Osteocyte (in vitro differentiated cells): ENCODE measurements around the gene CCDC136. TPM values are rescaled to one million over a fixed set of nuclear protein-coding genes. Genes with fewer than 3 reads are reported as not detected.

Experiments used
- DNase-seq: peaks from one replicate; pipeline ENCODE4 v3.0.0; 2021; ENCODE audit warnings: mixed read lengths; ENCODE audit not compliant: unreplicated experiment; ENCODE audit errors: extremely low spot score
- H3K27ac Mint-ChIP-seq: one replicate; pipeline ENCODE4 v1.8.0; 2021; ENCODE audit warnings: mild to moderate bottlenecking, mixed read lengths; ENCODE audit not compliant: unreplicated experiment
- H3K27me3 Mint-ChIP-seq: one replicate; pipeline ENCODE4 v1.8.0; 2021; ENCODE audit warnings: mixed read lengths; ENCODE audit not compliant: unreplicated experiment
- H3K36me3 Mint-ChIP-seq: one replicate; pipeline ENCODE4 v1.8.0; 2021; ENCODE audit warnings: mixed read lengths; ENCODE audit not compliant: unreplicated experiment
- H3K4me1 Mint-ChIP-seq: one replicate; pipeline ENCODE4 v1.8.0; 2021; ENCODE audit warnings: mixed read lengths; ENCODE audit not compliant: unreplicated experiment
- H3K4me3 Mint-ChIP-seq: one replicate; pipeline ENCODE4 v1.8.0; 2021; ENCODE audit warnings: mild to moderate bottlenecking, moderate library complexity, mixed read lengths; ENCODE audit not compliant: unreplicated experiment
- H3K9me3 Mint-ChIP-seq: one replicate; pipeline ENCODE4 v1.8.0; 2021; ENCODE audit warnings: mixed read lengths; ENCODE audit not compliant: unreplicated experiment
- total RNA-seq: library from RNA; stranded (reverse); gene quantifications from 2 replicates; pipeline ENCODE4 v1.2.1, GENCODE V29; 2021
- TF ChIP-seq, protein P1 (sequence below): fragments of 200-600 bp; sonication (generic); IDR thresholded peaks from 2 replicates; pipeline ENCODE4 v1.5.0; 2021; ENCODE audit warnings: antibody characterized with exemption, mild to moderate bottlenecking, moderate library complexity

The CCDC136 gene
- total RNA-seq, 1 donor from 2014 or later: 13.3 TPM

- Mint-ChIP-seq H3K27ac (peak overlapping the region; percentile 69), H3K27me3 (no peaks in the 10 kb centered on the region), H3K36me3 (peaks cover 47% of the 10 kb centered on the region), H3K4me1 (peaks cover 39% of the 10 kb centered on the region), H3K4me3 (no peak overlapping the region), H3K9me3 (no peaks in the 10 kb centered on the region)
- DNase-seq: no peak
- TF ChIP-seq, protein P1, sequence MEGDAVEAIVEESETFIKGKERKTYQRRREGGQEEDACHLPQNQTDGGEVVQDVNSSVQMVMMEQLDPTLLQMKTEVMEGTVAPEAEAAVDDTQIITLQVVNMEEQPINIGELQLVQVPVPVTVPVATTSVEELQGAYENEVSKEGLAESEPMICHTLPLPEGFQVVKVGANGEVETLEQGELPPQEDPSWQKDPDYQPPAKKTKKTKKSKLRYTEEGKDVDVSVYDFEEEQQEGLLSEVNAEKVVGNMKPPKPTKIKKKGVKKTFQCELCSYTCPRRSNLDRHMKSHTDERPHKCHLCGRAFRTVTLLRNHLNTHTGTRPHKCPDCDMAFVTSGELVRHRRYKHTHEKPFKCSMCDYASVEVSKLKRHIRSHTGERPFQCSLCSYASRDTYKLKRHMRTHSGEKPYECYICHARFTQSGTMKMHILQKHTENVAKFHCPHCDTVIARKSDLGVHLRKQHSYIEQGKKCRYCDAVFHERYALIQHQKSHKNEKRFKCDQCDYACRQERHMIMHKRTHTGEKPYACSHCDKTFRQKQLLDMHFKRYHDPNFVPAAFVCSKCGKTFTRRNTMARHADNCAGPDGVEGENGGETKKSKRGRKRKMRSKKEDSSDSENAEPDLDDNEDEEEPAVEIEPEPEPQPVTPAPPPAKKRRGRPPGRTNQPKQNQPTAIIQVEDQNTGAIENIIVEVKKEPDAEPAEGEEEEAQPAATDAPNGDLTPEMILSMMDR: no peak
Observed at GRCh38 chr7:128757203-128757602, 34.6 kb upstream of the CCDC136 start.

GRCh38 chr7:128758553-128758952, 33.2 kb upstream of the CCDC136 start:
- peak overlapping the region; percentile 32 for H3K27ac Mint-ChIP-seq
- H3K27me3 Mint-ChIP-seq: no peaks in the 10 kb centered on the region
- TF ChIP-seq, protein P1: no peak
- H3K4me3 Mint-ChIP-seq: no peak overlapping the region
- DNase-seq: no peak
- peaks cover 42% of the 10 kb centered on the region for H3K36me3 Mint-ChIP-seq
- no peaks in the 10 kb centered on the region for H3K9me3 Mint-ChIP-seq
- peaks cover 39% of the 10 kb centered on the region for H3K4me1 Mint-ChIP-seq

- Mint-ChIP-seq H3K27me3 (no peaks in the 10 kb centered on the region), H3K4me1 (peaks cover 36% of the 10 kb centered on the region), H3K36me3 (peaks cover 42% of the 10 kb centered on the region), H3K9me3 (no peaks in the 10 kb centered on the region), H3K27ac (no peak overlapping the region), H3K4me3 (no peak overlapping the region)
- TF ChIP-seq, protein P1: no peak
- no peak for DNase-seq
Observed at GRCh38 chr7:128759242-128759641, 32.5 kb upstream of the CCDC136 start.

- no peaks in the 10 kb centered on the region for H3K9me3 Mint-ChIP-seq
- no peak overlapping the region for H3K4me3 Mint-ChIP-seq
- H3K27me3 Mint-ChIP-seq: no peaks in the 10 kb centered on the region
- H3K27ac Mint-ChIP-seq: no peak overlapping the region
- H3K4me1 Mint-ChIP-seq: peaks cover 3% of the 10 kb centered on the region
- TF ChIP-seq, protein P1: no peak
- H3K36me3 Mint-ChIP-seq: peaks cover 45% of the 10 kb centered on the region
- DNase-seq: no peak
Observed at GRCh38 chr7:128763541-128763940, 28.2 kb upstream of the CCDC136 start.

DNA sequence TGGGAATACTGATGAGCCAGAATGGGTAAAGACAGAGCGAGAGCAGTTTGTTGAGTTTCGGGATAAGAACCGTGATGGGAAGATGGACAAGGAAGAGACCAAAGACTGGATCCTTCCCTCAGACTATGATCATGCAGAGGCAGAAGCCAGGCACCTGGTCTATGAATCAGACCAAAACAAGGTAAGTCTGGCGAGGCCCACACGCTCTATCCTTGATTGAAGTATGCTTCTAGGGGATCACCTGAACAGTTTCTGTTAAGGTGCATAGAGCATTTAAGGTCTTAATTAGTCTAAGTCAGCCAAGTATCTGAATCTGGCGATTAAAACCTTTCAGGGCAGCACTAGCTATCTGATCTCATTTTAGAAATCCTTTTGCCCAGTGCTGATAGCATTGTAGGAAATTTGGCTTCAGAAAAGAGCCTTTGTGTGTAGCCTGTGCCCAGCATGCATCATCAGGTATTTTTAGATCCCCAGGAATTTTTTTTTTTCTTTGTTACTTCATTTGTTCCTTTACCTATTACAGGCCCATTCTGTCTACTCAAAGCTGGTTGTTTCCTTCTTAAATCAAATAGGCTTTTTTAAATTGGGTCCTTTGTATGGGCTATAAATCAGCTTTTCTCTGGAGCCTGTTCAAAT, 24.2 kb upstream of the CCDC136 start:
- no peaks in the 10 kb centered on the region for H3K27me3 Mint-ChIP-seq
- TF ChIP-seq, protein P1: no peak
- no peaks in the 10 kb centered on the region for H3K4me1 Mint-ChIP-seq
- no peak for DNase-seq
- H3K27ac Mint-ChIP-seq: no peak overlapping the region
- H3K4me3 Mint-ChIP-seq: no peak overlapping the region
- H3K9me3 Mint-ChIP-seq: no peaks in the 10 kb centered on the region
- peaks cover 62% of the 10 kb centered on the region for H3K36me3 Mint-ChIP-seq
